Measurements from ENCODE around the gene FGD4.

GRCh38 chr12:32647275-32647674 lies 247.9 kb downstream of the FGD4 start:
- TF ChIP-seq GABPA (IDR thresholded peaks at IDR 0.05; ENCODE audit: low read depth) (no peak), CTCF (IDR thresholded peaks at IDR 0.05; ENCODE audit: insufficient read depth, low read length) (no peak), POLR2AphosphoS5 (IDR thresholded peaks at IDR 0.05; ENCODE audit: low read depth) (no peak), REST (IDR thresholded peaks at IDR 0.05; ENCODE audit: insufficient replicate concordance, low read depth) (no peak)

Data from HL-60 (cell line).